MV-4-11 (cell line): ENCODE results near the gene ARMC2.
A peak's percentile ranks its signal among the peaks of the same experiment; 100 is the strongest.
"Not testable (repeated sequence)": the region's sequence is repeated elsewhere in the genome, so short reads cannot be mapped to it uniquely, and the experiment has no call there.

Experiments
- DNase-seq: peaks from one replicate; lab custom pipeline; 2025; lab: John Stamatoyannopoulos, UW

The ARMC2 gene

DNA sequence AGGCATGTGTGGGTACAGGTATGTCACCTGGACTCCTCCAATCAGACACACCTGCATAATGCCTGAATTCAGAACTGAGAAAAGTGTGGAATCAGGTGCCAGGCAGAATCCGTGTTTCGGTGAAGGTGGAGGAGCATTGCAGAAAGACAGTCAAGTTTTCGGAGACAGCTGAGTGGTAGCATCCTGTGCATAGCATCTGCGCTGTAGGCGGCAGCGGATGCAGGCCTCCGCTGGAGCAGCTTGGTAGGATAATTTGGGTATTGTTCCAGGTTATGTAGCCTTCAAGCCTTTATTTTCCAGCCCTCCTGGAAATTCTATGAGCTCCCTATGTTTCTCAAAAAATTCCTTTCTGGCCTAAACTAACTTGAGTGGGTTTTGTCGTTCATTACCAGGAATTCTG, 15.5 kb upstream of the ARMC2 start:
- DNase-seq, result no peak

DNA sequence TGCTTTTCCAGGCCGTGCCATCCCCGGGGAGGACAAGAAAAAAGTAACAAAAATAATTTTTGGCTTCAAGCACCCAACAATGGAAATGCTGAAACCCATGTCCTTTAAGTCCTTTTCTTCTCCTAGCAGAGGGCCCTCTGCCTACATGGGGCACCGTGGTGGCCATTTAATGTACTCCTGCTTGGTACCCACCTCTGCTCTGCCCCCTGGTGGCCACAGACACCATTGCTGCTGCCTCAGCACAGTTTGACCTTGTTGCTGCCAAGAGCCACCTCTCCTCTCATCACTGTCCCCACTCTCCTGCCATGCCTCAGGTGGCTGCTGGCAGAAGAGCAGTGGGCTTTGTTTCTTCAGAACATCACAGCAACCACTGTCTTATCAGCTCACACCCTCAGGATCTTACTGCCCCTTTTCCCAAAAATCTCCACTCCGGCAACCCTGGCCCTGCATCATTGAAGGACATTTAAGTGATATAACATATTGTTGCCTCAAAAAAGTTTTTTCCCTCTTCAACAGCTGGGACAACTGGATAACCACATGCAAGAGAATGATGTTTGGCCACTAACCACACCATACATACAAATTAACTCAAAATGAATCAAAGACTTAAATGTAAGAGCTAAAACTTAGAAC, 12.9 kb upstream of the ARMC2 start:
- peak; percentile 72 for DNase-seq

DNA sequence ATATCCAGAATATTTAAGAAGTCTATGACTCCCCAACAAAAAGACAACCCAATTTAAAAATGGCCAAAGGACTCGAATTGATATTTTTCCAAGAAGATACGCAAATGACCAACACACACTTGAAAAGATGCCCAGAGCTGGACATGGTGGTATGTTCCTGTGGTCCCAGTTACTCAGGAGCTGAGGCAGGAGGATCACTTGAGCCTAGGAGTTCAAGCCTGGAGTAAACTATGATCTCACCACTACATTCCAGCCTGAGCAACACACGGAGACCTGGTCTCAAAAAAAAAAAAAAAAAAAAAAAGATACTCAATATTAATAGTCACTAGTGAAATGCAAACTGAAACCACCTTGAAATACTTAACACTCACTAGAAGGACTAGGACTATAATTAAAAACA, 12.2 kb upstream of the ARMC2 start:
- DNase-seq, result no peak

DNA sequence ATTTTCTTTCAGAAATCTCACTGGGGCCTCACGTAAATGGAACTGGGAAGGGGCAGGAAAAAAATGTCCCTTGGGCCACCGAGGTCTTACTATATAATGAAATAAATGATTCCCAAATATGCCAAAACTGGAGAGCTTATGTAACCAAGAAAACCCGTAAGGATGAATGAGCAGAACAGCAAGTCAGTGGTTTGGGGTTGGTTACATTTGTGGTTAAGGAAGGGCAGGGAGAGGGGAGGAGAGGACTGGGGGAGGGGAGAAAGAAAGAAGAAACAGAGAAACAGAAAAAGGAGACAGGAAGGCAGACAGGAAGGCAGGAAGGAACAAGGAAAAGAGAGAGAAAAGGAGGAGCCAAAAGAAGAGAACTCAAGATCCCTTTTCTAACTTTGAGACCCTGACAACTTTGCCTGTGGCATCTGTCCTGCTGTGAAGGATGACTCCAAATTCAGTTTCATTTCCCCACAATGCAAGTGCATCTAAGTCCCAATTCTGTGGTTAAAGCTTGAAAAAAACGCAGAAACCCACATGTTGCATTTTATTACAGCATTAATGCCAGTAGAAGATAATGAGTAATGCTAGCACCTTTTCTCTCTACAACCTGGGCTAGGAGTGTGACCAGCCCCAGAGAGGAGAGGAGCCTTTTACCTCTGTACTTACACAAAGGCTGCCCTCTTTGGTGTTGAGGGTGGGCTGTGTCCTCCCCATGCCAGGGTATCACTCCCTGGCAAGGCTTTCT, 10.8 kb upstream of the ARMC2 start:
- DNase-seq, result peak; percentile 96

DNA sequence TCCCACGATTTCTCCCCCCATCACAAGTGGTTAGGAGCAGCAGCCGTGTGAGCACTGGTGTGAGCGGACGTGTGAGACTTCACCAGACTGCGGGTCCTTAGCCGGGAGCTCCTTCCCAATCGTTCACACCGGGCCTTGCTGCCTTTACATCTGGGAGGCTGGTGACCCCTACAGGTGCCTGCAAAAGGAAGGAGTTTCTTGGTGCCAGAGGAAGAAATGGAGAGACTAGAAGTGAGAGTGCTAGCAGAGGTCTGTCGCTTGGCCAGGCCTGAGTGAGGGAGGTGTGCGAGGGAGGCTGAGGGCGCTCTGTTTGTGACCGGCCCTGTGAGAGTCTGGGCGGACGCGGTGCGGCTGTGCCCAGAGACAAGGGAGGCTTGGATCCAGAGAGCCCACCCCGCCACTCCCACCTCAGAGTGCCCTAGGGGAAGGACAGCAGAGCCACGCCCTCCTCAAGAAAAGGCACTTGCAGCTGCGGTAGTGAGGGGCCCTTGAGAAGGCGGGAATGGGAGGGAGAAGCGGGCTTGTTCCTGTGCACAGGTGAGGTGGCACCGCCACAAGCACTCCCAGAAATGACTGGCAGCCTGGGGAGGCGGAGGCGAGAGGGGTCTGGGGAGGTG, 10.0 kb upstream of the ARMC2 start:
- no peak for DNase-seq

DNA sequence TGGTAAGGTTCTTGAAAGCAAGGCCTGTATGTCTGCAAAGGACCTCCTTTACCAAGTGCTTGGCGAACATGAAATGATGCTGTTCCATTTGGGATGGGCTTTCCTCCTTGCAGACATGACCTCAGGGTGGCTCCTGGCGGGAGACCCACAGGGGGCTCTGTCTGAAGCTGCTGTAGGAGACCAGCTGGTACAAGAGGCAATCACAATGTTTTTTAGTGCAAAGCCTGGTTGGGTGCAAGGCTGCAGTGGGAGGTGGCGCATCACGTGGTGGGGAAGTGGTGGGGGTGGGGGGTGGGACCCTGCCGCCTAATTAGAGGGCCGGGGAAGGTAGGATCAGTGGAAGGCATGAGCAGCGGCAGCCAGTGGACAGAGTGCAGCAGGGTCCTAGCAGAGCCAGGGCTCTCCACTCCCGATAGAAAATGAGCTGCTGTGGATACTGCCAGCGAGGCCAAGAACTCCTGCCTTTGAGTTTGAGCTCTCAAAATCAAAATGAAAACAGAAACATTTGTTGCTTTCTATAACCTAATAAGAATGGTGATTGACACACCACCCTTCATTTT, 9.1 kb upstream of the ARMC2 start:
- no peak for DNase-seq

DNA sequence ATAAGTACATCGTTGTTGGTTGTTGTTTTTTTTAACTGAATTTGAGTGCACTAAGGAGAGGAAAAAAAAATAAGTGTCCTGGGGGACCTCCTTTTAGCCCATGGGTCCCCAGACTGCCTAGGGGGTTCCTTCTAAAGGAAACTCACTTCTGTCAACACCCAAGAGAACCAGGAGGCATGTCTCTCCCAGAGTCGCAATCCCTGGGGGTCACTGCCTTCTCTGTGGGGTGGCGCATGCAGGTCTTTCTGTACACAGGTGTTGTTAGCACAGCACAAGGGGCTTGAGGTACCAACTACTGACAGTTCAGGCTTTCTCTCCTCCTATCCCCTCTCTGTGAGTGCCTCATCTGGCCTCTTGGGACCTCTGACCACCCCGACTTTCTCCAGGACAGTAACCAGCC, 7.3 kb upstream of the ARMC2 start:
- DNase-seq, result no peak

DNA sequence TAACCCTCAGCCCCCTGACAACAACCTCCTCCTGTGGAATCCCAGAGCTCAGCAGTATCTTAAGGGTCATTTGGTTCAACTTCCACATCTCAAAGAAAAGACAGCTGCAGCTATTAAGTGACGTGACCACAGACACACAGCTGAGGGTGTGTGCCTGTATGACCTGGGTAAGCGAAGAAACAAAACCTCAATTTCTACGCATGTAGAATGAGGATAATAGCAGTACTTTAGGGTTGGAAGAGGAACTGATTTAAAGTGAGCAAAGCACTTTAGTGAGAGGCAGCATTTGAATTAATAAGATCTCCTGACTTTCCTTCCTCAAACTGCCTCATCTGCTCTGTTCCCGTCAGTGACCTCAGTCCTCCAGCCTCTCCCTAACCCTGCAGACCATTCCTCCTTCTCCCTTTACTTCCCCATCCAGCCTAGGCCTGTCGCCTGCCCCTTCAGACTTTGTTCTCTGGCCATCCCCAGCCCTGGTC, 6.8 kb upstream of the ARMC2 start:
- DNase-seq, result peak; percentile 74

DNA sequence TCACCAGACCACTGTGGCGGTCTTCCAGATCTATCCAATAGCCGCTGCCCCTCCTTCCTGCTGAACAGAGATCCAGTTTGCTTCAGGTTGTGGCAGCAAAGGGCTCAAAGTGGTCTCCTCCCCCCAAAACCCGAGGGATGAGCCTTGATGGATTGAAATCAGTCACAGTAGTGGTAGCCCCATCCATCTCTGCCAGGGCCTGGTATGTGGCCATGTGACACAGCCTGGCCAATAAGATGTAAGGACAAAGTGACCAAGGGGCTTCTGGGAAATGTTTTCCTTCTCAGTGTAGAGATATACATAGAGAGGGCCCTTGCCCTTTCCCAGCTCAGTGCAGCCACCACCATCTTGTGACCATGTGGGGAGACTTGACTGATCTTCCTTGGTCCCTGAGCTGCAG, 4.1 kb upstream of the ARMC2 start:
- no peak for DNase-seq

DNA sequence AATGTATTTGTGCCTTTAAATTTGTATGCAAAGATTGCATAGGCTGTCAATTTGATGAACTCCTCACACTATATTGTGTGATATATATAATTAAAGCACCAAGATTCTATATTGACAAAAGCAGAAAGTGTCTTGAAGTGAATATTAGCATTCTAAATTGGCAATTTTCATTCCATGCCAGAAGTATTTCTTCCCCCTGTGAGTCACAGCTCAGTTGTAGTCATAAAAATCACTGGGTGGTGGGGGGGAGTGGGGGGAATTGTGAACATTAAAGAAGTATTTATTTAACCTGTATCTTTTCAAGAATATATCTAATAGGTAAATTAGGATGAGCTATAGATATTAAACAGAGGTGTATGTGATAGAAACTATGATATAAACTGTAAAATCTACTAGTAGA, 3.1 kb upstream of the ARMC2 start:
- DNase-seq, result no peak

DNA sequence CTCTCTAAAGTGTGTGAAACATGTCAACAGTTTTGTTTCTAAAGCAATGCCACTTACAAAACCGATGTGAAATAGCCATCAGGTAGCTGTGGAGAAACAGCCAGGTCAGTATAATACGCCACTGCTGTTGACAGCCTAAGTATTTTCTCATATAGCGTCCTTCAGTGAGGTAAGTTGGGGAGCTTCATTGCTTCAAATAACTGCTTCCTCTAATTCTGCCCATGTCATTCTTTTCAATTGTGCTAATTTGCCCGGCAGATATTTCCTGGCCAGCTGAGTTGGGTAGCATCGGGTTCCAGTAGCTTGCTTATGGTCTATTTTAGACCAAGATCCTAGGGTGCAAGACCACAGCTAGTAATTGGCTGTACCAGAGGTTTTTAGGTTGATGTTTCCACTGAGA, 2.1 kb upstream of the ARMC2 start:
- DNase-seq, result no peak

DNA sequence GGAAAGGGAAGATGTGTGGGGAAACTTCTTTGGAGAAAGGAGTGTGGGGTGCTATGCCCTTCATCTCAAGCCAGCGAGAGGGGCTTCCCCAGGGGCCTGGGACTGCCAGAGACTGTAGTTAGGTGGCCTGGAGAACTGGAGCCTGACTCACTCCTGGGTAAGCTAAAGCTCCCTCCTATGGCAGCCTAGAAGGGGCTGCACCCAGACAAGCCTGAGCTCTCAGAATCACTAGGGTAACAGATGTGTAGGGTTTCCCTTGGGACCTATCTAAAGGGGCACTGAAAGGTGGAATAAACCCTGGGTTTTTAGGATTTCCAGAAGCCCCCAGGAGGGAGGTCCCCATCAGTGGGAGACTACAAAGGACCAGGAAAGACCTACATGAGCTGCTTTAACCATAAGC, 1.6 kb upstream of the ARMC2 start:
- no peak for DNase-seq

DNA sequence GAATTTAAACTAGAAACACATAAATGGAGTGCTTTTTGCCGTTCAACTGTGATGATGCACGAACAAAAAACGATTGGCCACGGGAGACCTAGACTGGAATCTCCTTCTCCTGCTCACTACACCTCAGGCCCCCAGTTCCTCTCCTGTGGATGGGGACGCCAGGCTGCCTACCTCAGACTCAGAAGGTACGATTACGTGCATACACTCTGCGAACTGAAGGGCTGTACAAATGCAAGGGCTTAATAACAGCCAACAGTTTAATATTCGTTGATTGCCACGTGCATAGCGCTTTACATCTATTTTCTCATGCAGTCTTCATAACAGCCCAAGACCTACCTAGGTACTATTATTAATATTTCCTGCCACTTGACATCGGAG, 495 bp upstream of the ARMC2 start:
- no peak for DNase-seq

DNA sequence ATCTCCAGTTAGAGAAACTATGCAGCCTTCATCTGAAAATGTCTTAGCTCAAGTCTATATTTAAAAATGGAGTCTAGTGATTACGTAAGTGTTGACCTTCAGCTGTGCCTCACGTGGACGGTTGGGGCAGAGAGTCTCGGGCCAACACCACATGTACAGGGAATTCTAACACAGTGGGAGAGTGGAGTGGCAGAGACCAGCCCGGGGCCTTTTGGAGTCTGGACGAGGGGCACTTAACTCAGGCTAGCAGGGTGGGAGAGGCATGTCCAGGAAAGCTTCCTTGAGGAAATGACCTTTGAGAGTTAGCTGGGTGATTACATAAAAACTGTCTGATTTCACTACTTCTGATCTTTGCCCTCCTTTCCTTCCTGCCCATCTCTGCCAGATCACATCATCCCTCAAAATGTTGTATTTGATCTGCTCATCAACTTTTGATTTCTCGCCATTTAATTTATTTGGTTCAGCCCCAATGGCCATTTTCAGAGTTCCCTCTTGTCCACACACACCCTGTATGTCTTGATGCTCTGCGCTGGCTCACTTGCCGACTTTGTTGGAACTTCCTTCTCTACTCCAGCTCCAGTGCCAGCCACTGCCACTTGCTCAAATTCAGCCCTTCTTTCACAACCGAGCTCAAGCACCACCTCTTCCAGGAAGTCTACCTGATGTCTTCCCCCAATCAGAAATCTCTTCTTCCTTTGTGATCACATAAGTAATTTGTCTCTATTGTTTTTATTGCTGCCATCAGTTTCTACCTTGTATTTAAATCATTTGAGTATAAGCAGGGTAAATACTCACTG, 2.6 kb downstream of the ARMC2 start:
- DNase-seq, result peak; percentile 20

DNA sequence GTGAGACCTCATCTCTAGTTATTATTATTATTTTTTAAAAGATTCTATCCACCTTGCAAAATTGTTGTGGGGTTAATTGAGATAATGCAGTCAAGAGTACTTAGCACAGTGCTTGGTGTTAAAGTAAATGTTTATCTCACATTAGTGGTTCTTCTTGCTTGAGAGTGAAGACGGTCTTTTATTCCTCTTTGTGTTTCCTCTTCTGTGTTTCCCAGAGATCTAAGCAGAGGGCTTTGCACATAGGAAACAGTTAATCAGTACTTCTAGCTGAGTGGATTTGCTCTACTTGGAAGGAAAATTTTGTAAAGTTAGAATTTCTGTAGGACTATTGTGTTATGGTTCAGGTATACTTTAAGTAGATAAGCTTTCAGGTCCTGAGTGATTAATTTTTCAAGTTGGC, 3.5 kb downstream of the ARMC2 start:
- no peak for DNase-seq

DNA sequence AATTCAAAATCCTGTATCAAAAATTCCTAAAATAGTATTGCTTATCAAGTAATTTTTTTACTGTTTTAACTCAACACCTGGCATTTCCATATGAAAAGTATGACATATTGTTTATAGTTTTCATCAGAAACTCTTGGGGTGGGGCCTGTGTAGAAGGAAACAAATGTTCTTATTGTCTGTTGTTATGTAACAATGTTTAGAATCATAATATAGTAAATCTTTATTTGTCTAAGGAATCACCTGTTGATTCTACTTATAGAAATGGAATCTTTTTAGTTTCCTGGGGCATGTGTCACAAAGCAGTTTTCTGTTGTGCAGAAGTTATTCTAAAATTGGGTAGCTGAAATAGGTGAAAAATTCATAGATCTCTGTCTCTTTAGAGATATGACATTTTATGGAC, 4.9 kb downstream of the ARMC2 start:
- DNase-seq, result no peak

DNA sequence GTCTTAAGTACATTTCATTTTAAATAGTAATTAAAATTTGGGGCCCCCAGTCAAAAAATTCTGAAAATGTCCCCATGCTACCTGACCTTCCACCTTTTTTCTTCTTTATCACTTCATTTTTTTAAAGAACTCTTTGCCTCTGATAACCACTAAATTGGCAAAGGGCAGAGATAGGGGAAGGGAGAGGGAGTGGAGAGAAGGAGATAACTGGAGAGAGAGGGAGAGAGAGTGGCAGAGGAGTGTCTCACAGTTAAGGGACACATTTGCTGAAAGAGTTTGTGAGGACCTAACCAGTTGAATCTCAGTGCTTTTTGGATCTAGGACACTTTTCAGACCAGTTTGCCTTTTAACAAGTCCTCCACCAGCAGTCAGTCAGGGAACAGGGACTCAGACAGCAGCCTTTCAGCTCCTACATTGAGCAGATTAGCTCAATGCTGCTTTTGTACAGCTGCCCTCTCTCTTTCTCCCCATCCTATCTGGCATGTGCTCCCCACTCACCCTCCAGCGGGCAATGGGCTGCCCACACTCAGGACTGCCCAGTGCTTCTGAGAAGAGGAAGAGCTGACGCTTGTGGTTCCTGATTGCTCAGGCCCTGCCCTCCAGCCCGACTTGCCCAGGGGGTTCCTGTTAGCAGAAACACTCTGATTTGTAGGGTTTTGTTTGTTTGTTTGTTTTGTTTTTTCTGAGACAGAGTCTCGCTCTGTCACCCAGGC, 14.4 kb downstream of the ARMC2 start:
- DNase-seq, result peak; percentile 30

DNA sequence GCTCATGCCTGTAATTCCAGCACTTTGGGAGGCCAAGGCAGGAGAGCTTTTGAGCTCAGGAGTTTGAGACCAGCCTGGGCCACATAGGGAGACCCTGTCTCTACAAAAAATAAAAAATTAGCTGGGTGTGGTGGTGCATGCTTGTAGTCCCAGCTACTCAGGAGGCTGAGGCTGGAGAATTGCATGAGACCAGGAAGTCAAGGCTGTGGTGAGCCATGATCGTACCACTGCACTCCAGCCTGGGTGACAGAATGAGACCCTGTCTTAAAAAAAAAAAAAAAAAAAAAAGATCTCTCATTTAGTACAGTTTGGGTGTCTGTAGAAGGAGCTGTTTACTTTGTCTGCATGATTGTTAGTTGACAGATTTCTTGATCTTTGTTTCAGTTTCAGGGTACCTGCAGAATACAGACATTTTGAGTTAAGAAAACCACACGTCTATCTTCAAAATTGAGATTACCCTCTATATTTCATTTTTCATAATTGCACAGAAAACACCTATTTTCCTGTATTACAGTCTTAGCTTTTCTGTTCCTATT, 17.6 kb downstream of the ARMC2 start:
- not testable (repeated sequence) for DNase-seq

DNA sequence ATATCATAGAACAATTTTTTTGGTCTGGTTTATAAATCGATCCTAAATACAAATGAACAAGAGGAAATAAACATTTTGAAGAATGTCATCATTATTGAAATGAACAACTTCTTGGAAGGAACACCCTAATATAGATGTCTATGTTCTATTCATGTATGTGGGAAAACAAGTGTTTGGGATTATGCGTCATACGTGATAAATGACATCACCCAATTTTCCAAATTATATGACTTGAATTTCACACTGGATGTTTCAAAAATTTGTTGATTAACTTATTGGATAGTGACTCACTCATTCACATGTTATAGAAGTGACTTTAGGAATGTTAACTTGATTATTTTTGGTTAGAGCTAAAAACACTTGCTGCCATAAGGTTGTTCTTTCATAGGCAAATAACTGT, 18.6 kb downstream of the ARMC2 start:
- DNase-seq, result no peak

DNA sequence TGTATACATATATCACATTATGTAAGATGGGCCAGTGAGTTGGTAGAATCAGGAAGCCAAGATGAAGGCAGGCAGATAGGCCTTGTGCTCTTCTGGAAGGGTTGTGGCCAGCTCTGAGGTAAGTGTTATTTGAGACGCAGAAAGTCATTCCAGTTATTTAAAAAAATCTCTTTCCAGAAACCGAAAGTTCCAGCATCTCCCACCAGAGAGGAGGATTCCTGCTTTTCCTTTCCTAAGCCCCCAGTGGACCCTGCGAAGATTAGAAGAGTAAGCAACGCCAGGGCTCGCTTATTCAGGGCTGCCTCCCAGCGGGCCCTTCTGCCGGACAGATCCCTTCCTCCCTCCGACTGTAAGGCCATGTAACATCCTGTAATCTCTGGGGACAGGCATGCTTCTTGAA, 20.4 kb downstream of the ARMC2 start:
- DNase-seq, result no peak

DNA sequence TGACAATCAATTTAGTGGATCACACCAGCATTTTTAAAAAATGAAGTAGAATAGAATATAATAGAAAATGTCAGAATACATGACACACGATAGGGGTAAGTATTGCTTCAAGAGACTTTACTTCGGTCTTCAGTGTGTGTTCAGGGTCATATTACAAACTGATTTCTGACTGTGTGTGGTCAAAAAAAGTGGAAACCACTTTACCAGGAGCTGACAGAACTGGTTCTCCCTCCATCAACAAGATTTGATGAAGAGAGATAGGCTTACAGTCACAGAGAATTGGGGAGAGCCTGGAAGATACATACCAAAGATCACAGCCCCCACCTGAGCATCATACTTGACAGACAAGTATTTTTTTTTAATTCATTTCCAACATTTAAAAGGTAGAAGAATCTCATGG, 21.7 kb downstream of the ARMC2 start:
- no peak for DNase-seq
